ENCODE measurements around the gene MRPL21.
"Not testable (repeated sequence)": the region's sequence is repeated elsewhere in the genome, so short reads cannot be mapped to it uniquely, and the experiment has no call there.

Gene MRPL21

GRCh38 chr11:68905421-68906360 is 2.1 kb upstream of the MRPL21 start:
- no peak for DNase-seq

GRCh38 chr11:68904248-68904847 is 716 bp upstream of the MRPL21 start:
- peak; percentile 21 for DNase-seq

GRCh38 chr11:68900835-68901381 is 2.7 kb downstream of the MRPL21 start:
- DNase-seq: no peak

- no peak for DNase-seq
These were observed 6.2 kb downstream of the MRPL21 start for GRCh38 chr11:68897441-68897840.

- no peak for DNase-seq
These were observed 7.3 kb downstream of the MRPL21 start for GRCh38 chr11:68896171-68896959.

GRCh38 chr11:68893282-68893681 is 10.3 kb downstream of the MRPL21 start:
- DNase-seq: no peak

- no peak for DNase-seq
These were observed 11.1 kb downstream of the MRPL21 start for GRCh38 chr11:68892576-68892975.

GRCh38 chr11:68891351-68891948 is 12.2 kb downstream of the MRPL21 start:
- DNase-seq: no peak

GRCh38 chr11:68890490-68891231 is 13.0 kb downstream of the MRPL21 start:
- DNase-seq: no peak

GRCh38 chr11:68889948-68890446 is 13.6 kb downstream of the MRPL21 start:
- DNase-seq: peak; percentile 6

- DNase-seq: not testable (repeated sequence)
These were observed 18.8 kb downstream of the MRPL21 start for GRCh38 chr11:68884827-68885226.

GRCh38 chr11:68882391-68882790 is 21.2 kb downstream of the MRPL21 start:
- DNase-seq: no peak

- no peak for DNase-seq
These were observed 22.3 kb downstream of the MRPL21 start for GRCh38 chr11:68881320-68881719.

GRCh38 chr11:68880851-68881250 is 22.8 kb downstream of the MRPL21 start:
- DNase-seq: no peak

GRCh38 chr11:68878022-68878421 is 25.6 kb downstream of the MRPL21 start:
- DNase-seq: no peak

- no peak for DNase-seq
These were observed 31.2 kb downstream of the MRPL21 start for GRCh38 chr11:68872216-68873003.

- DNase-seq: no peak
These were observed 33.2 kb downstream of the MRPL21 start for GRCh38 chr11:68870470-68870869.

- DNase-seq: no peak
These were observed 35.3 kb downstream of the MRPL21 start for GRCh38 chr11:68868221-68868835.

- DNase-seq: no peak
These were observed 36.6 kb downstream of the MRPL21 start for GRCh38 chr11:68867066-68867465.

GRCh38 chr11:68865241-68865640 is 38.4 kb downstream of the MRPL21 start:
- no peak for DNase-seq

Measured in stimulated activated CD4-positive, alpha-beta T cell treated with anti-CD3 and anti-CD28 coated beads, Interleukin-12 subunit alpha, Interleukin-12 subunit beta, amount 100 ng/mL, for 4 hours (primary cell).